Fibroblast of lung (primary cell): Measurements from ENCODE around the gene KRT32.

ENCODE experiments used
- EZH2 ChIP-seq: IDR thresholded peaks from 2 replicates; pipeline ENCODE4 v1.5.1; 2012; ENCODE audit warnings: low read length, control low read depth, mild to moderate bottlenecking; ENCODE audit errors: missing control alignments
- TF ChIP-seq, protein P1 (sequence below), 2 donors: IDR thresholded peaks in 1 of 2; conservative IDR thresholded peaks in 1 of 2; 1 replicate in 1 of 2; 2 replicates in 1 of 2; pipeline ENCODE4 v1.5.1; 2011 to 2012; ENCODE audit warnings: low read length in 2 of 2, control low read depth in 1 of 2, inconsistent platforms in 1 of 2, low read depth in 1 of 2, mild to moderate bottlenecking in 1 of 2

DNA sequence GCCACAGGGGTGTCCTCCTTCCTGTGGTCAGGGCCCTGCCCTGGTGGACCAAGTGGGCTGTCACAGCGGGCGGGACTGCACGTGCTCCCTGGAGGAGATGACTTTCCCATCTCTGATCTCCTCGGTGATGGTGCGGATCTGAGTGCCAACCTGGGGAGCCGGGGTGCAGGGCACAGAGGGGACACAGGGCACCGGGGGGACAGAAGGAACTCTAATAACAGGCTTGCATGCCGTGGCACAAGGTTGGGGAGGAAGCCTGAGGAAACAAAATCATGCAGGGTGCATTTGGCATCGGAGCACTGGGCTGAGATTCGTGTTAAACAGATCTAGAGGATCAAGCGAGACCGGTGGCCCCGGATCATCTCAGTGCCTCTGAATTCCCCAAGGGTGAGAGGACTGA, 19.1 kb upstream of the KRT32 start:
- TF ChIP-seq, protein P1, sequence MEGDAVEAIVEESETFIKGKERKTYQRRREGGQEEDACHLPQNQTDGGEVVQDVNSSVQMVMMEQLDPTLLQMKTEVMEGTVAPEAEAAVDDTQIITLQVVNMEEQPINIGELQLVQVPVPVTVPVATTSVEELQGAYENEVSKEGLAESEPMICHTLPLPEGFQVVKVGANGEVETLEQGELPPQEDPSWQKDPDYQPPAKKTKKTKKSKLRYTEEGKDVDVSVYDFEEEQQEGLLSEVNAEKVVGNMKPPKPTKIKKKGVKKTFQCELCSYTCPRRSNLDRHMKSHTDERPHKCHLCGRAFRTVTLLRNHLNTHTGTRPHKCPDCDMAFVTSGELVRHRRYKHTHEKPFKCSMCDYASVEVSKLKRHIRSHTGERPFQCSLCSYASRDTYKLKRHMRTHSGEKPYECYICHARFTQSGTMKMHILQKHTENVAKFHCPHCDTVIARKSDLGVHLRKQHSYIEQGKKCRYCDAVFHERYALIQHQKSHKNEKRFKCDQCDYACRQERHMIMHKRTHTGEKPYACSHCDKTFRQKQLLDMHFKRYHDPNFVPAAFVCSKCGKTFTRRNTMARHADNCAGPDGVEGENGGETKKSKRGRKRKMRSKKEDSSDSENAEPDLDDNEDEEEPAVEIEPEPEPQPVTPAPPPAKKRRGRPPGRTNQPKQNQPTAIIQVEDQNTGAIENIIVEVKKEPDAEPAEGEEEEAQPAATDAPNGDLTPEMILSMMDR (conservative IDR thresholded peaks at IDR 0.05 in 1 of 2, IDR thresholded peaks at IDR 0.05 in 1 of 2; ENCODE audit: low read depth in 1 of 2, low read length in 2 of 2): no peak
- no peak for TF ChIP-seq EZH2
